HepG2 (cell line): ENCODE data around the gene SLC25A25. TPM values are rescaled to one million over a fixed set of nuclear protein-coding genes. Genes with fewer than 3 reads are reported as not detected.

Source experiments
- AGO2 ChIP-seq: fragments of 200-400 bp; formaldehyde crosslinking; optimal IDR thresholded peaks from 2 replicates; pipeline ENCODE3; 2017; ENCODE audit warnings: mild to moderate bottlenecking, low read depth, low read length, moderate library complexity
- ATF4 ChIP-seq, 2 experiments: fragments of 450-650 bp in 1 of 2; sonication (generic) in 1 of 2; formaldehyde crosslinking; IDR thresholded peaks; 2 replicates each; pipeline versions ENCODE4 v1.5.0 to v1.8.0; 2020 to 2022; ENCODE audit warnings: mild to moderate bottlenecking in 1 of 2, missing genetic modification reagents in 1 of 2
- ELF1 ChIP-seq: sonication (generic); formaldehyde crosslinking; IDR thresholded peaks from 2 replicates; pipeline ENCODE4 v1.4.0; 2020; ENCODE audit warnings: missing genetic modification reagents
- HDAC6 ChIP-seq: fragments of 200-600 bp; sonication (generic); IDR thresholded peaks from 2 replicates; pipeline ENCODE4 v1.7.0; 2017; ENCODE audit warnings: mild to moderate bottlenecking, antibody characterized with exemption, low read length, low read depth
- JARID2 ChIP-seq: sonication (generic); formaldehyde crosslinking; IDR thresholded peaks from 2 replicates; pipeline ENCODE4 v1.8.1; 2023; ENCODE audit warnings: missing genetic modification reagents, inconsistent platforms; ENCODE audit not compliant: insufficient replicate concordance
- KDM4B ChIP-seq: sonication (generic); formaldehyde crosslinking; IDR thresholded peaks from 2 replicates; pipeline ENCODE4 v1.4.0; 2020; ENCODE audit warnings: missing genetic modification reagents
- MYC ChIP-seq: sonication (generic); formaldehyde crosslinking; IDR thresholded peaks from 2 replicates; pipeline ENCODE4 v1.9.0; 2021; ENCODE audit warnings: missing genetic modification reagents, borderline replicate concordance
- SMC3 ChIP-seq: IDR thresholded peaks from 2 replicates; pipeline ENCODE4 v1.6.1; 2011; ENCODE audit warnings: low read length, improper control_type of control experiment
- SOX6 ChIP-seq, 2 experiments: fragments of 450-650 bp in 1 of 2; sonication (generic) in 1 of 2; formaldehyde crosslinking in 1 of 2; IDR thresholded peaks; 2 replicates each; pipeline versions ENCODE4 v1.4.0 to v1.6.1; 2017 to 2020; ENCODE audit warnings: antibody characterized with exemption in 1 of 2, mild to moderate bottlenecking in 1 of 2, missing genetic modification reagents in 1 of 2
- SP1 ChIP-seq, 2 experiments: fragments of 450-650 bp in 1 of 2; sonication (generic) in 1 of 2; formaldehyde crosslinking in 1 of 2; IDR thresholded peaks; 2 replicates each; pipeline versions ENCODE4 v1.4.0 to v1.6.1; 2016 to 2020; ENCODE audit warnings: missing genetic modification reagents in 1 of 2
- SRF ChIP-seq: IDR thresholded peaks from 2 replicates; pipeline ENCODE4 v1.6.1; 2011; ENCODE audit warnings: mild to moderate bottlenecking, low read depth, low read length, moderate library complexity
- ZNF24 ChIP-seq: fragments of 450-650 bp; IDR thresholded peaks from 2 replicates; pipeline ENCODE4 v1.6.1; 2017; ENCODE audit warnings: antibody characterized with exemption, mild to moderate bottlenecking
- ZNF264 ChIP-seq: sonication (generic); formaldehyde crosslinking; IDR thresholded peaks from 2 replicates; pipeline ENCODE4 v1.4.0; 2020; ENCODE audit warnings: missing genetic modification reagents
- ZNF580 ChIP-seq: IDR thresholded peaks from 2 replicates; pipeline ENCODE4 v1.6.1; 2016; ENCODE audit warnings: low read depth, borderline replicate concordance
- polyA plus RNA-seq, 8 experiments: library from polyadenylated mRNA; depleted of rRNA in 3 of 8; stranded (reverse) in 7 of 8; unstranded in 1 of 8; fragments of >200 nt; fragmentation: Illumina TruSeq in 4 of 8; extraction: Trizol in 4 of 8; gene quantifications; 2 replicates each; pipeline versions ENCODE4 v1.2.1 to v1.2.3, GENCODE V29; 2011 to 2016; ENCODE audit warnings: low read depth in 4 of 8, missing spikeins in 1 of 8, mixed read lengths in 1 of 8; ENCODE audit not compliant: insufficient read depth in 1 of 8
- total RNA-seq, 5 experiments: library from RNA; depleted of rRNA; stranded (reverse); fragments of >200 nt; fragmentation: Illumina TruSeq; extraction: Trizol; gene quantifications; 2 replicates each; pipeline ENCODE4 v1.2.3, GENCODE V29; 2016; ENCODE audit warnings: low read depth in 1 of 5
- TF ChIP-seq, protein P1 (sequence below), 2 experiments: sonication (generic) in 1 of 2; formaldehyde crosslinking in 1 of 2; IDR thresholded peaks; 2 replicates each; pipeline versions ENCODE4 v1.5.1 to v1.6.1; 2011 to 2020; ENCODE audit warnings: borderline replicate concordance in 1 of 2, low read depth in 1 of 2, low read length in 1 of 2, mild to moderate bottlenecking in 1 of 2, missing genetic modification reagents in 1 of 2, moderate library complexity in 1 of 2
- TF ChIP-seq, protein P2 (sequence below): sonication (generic); formaldehyde crosslinking; conservative IDR thresholded peaks from 2 replicates; pipeline ENCODE4 v1.8.1; 2023; ENCODE audit warnings: missing genetic modification reagents
- TF ChIP-seq, protein P3 (sequence below): IDR thresholded peaks from 2 replicates; pipeline ENCODE4 v1.6.1; 2016; ENCODE audit warnings: missing compliant biosample characterization, missing genetic modification reagents, borderline replicate concordance
- TF ChIP-seq, protein P4 (sequence below): IDR thresholded peaks from 2 replicates; pipeline ENCODE4 v1.6.1; 2016

The SLC25A25 gene
- total and polyA plus RNA-seq, 2 of the 13 experiments (the other 11 are each of a cell fraction or from before 2014, with no cell fraction given) = 10.5 to 24.8 TPM

DNA sequence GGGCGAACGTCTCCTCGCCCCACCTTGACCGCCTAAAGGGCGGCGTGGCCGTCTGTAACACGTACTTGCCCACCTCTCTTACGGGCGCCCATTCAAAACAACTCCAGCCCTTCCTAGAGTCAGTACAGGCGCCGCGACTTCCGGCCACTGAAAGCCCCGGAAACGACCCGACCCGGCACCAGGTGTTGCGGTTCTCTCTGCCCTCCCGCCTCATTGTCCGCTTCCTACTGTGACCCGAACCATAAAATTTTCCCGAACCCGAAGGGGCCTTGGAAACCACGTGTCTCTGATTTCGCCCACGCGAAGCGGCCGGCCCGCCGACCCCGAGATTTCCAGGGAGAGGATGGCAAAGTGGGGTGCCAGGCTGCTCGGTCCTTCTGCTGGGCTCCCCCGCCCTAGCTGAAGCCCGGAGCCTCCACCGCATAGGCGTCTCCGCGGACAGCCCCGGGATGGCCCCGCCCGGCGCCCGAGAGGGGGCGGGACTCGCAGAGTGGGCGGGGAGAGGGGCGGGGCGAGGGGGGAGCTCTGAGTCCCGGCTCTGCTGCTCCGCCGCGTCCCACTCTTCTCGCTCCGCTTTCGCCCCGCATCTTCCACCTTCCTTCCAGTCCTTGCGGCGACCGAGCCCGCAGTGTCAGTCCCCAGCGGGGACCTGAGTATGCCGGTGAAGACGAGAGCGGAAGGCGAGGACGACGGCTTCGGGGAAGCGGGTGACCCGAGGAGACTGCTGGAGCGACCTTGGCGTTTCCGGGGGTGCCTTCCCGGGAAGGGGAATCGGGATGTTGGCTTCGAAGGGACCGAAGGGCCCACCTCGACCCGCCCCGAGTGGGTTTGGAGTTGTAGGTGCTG lies 60.2 kb downstream of the SLC25A25 start (continued):
- TF ChIP-seq KDM4B = peak; percentile 22; the same call in 1 of the 2 replicates
- no peak for TF ChIP-seq ZNF24
- TF ChIP-seq, protein P1, sequence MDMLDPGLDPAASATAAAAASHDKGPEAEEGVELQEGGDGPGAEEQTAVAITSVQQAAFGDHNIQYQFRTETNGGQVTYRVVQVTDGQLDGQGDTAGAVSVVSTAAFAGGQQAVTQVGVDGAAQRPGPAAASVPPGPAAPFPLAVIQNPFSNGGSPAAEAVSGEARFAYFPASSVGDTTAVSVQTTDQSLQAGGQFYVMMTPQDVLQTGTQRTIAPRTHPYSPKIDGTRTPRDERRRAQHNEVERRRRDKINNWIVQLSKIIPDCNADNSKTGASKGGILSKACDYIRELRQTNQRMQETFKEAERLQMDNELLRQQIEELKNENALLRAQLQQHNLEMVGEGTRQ (IDR thresholded peaks at IDR 0.05; ENCODE audit: low read depth, low read length) = no peak
- TF ChIP-seq, protein P1 (CRISPR knock-in tag; IDR thresholded peaks at IDR 0.05; ENCODE audit: borderline replicate concordance) = peak; percentile 67; the same call in 1 of the 2 replicates
- TF ChIP-seq, protein P2, sequence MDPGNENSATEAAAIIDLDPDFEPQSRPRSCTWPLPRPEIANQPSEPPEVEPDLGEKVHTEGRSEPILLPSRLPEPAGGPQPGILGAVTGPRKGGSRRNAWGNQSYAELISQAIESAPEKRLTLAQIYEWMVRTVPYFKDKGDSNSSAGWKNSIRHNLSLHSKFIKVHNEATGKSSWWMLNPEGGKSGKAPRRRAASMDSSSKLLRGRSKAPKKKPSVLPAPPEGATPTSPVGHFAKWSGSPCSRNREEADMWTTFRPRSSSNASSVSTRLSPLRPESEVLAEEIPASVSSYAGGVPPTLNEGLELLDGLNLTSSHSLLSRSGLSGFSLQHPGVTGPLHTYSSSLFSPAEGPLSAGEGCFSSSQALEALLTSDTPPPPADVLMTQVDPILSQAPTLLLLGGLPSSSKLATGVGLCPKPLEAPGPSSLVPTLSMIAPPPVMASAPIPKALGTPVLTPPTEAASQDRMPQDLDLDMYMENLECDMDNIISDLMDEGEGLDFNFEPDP (CRISPR knock-in tag) = no peak
- no peak for TF ChIP-seq JARID2 (CRISPR knock-in tag)
- peak; percentile 17; the same call in 1 of the 2 replicates for TF ChIP-seq ZNF264 (CRISPR knock-in tag)
- TF ChIP-seq HDAC6 = no peak
- TF ChIP-seq ATF4 (CRISPR knock-in tag; IDR thresholded peaks at IDR 0.05) = peak in 1 of 2 experiments; percentile 53; a peak in 2 of 4 replicates
- peak; percentile 75; the same call in 1 of the 2 replicates for TF ChIP-seq MYC (CRISPR knock-in tag)
- TF ChIP-seq, protein P3, sequence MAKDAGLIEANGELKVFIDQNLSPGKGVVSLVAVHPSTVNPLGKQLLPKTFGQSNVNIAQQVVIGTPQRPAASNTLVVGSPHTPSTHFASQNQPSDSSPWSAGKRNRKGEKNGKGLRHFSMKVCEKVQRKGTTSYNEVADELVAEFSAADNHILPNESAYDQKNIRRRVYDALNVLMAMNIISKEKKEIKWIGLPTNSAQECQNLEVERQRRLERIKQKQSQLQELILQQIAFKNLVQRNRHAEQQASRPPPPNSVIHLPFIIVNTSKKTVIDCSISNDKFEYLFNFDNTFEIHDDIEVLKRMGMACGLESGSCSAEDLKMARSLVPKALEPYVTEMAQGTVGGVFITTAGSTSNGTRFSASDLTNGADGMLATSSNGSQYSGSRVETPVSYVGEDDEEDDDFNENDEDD (CRISPR knock-in tag) = no peak
- peak; percentile 79 for TF ChIP-seq ELF1 (CRISPR knock-in tag)
- TF ChIP-seq, protein P4, sequence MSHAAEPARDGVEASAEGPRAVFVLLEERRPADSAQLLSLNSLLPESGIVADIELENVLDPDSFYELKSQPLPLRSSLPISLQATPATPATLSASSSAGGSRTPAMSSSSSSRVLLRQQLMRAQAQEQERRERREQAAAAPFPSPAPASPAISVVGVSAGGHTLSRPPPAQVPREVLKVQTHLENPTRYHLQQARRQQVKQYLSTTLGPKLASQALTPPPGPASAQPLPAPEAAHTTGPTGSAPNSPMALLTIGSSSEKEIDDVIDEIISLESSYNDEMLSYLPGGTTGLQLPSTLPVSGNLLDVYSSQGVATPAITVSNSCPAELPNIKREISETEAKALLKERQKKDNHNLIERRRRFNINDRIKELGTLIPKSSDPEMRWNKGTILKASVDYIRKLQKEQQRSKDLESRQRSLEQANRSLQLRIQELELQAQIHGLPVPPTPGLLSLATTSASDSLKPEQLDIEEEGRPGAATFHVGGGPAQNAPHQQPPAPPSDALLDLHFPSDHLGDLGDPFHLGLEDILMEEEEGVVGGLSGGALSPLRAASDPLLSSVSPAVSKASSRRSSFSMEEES = peak; percentile 38; the same call in 1 of the 2 replicates
- TF ChIP-seq SMC3 = no peak
- TF ChIP-seq ZNF580 (CRISPR knock-in tag) = peak; percentile 42; the same call in 1 of the 2 replicates
- peak; percentile 37 for TF ChIP-seq AGO2
- TF ChIP-seq SOX6 (IDR thresholded peaks at IDR 0.05) = no peak
- TF ChIP-seq SOX6 (CRISPR knock-in tag; IDR thresholded peaks at IDR 0.05) = peak; percentile 51
- TF ChIP-seq SRF = no peak
- no peak for TF ChIP-seq SP1 (IDR thresholded peaks at IDR 0.05)
- peak; percentile 88 for TF ChIP-seq SP1 (CRISPR knock-in tag; IDR thresholded peaks at IDR 0.05)
